Measurements from ENCODE around the gene NOM1. TPM values are rescaled to one million over a fixed set of nuclear protein-coding genes. Genes with fewer than 3 reads are reported as not detected.

NOM1 gene
- total RNA-seq, 1 experiment from 2014 or later, result 31.4 TPM

- no peak for DNase-seq (ENCODE audit: low read depth)
These were observed 55.3 kb downstream of the NOM1 start for GRCh38 chr7:157004521-157005455.

- no peak for DNase-seq (ENCODE audit: low read depth)
These were observed 56.1 kb downstream of the NOM1 start for GRCh38 chr7:157005456-157006204.

- no peak for DNase-seq (ENCODE audit: low read depth)
These were observed 56.8 kb downstream of the NOM1 start for GRCh38 chr7:157006205-157006747.

- DNase-seq (ENCODE audit: low read depth), result no peak
These were observed 57.4 kb downstream of the NOM1 start for GRCh38 chr7:157006829-157007469.

GRCh38 chr7:157007470-157008066 lies 58.1 kb downstream of the NOM1 start:
- DNase-seq (ENCODE audit: low read depth), result no peak

GRCh38 chr7:157008206-157009169 lies 59.0 kb downstream of the NOM1 start:
- DNase-seq (ENCODE audit: low read depth), result no peak

GRCh38 chr7:157009170-157009777 lies 59.8 kb downstream of the NOM1 start:
- no peak for DNase-seq (ENCODE audit: low read depth)

GRCh38 chr7:157009778-157010587 lies 60.5 kb downstream of the NOM1 start:
- no peak for DNase-seq (ENCODE audit: low read depth)

- DNase-seq (ENCODE audit: low read depth), result peak; percentile 27
These were observed 61.2 kb downstream of the NOM1 start, which contains the start of gene MNX1 for GRCh38 chr7:157010588-157011332. TSS of gene MNX1 (minus strand) at chr7:157010663. CDS start at chr7:157010350, 313 bp downstream.

GRCh38 chr7:157011333-157012112 lies 62.0 kb downstream of the NOM1 start:
- DNase-seq (ENCODE audit: low read depth), result no peak

GRCh38 chr7:157012113-157012547 lies 62.6 kb downstream of the NOM1 start:
- no peak for DNase-seq (ENCODE audit: low read depth)

GRCh38 chr7:157013101-157013500 lies 63.6 kb downstream of the NOM1 start:
- no peak for DNase-seq (ENCODE audit: low read depth)

- DNase-seq (ENCODE audit: low read depth), result no peak
These were observed 64.4 kb downstream of the NOM1 start for GRCh38 chr7:157013602-157014549.

- DNase-seq (ENCODE audit: low read depth), result no peak
These were observed 65.4 kb downstream of the NOM1 start for GRCh38 chr7:157014635-157015555.

- DNase-seq (ENCODE audit: low read depth), result no peak
These were observed 66.5 kb downstream of the NOM1 start for GRCh38 chr7:157016024-157016351.

Measured in HT1080 (cell line).